Sigmoid colon (tissue), 7 donors: Measurements from ENCODE around the gene METAP1D. TPM values are rescaled to one million over a fixed set of nuclear protein-coding genes. Genes with fewer than 3 reads are reported as not detected.

Source experiments
- DNase-seq: peaks from one replicate; pipeline ENCODE4 v3.0.0-alpha.2; 2019
- H3K27ac ChIP-seq, 4 donors: fragments of 200-600 bp; sonication (generic); one replicate each; pipeline ENCODE4 v1.5.1; 2016 to 2019; ENCODE audit warnings: mild to moderate bottlenecking in 1 of 4
- H3K27me3 ChIP-seq, 3 donors: fragments of 200-600 bp; sonication (generic); one replicate each; pipeline ENCODE4 v1.5.1; 2019; ENCODE audit warnings: mild to moderate bottlenecking in 1 of 3
- H3K36me3 ChIP-seq, 4 donors: fragments of 200-600 bp; sonication (generic); one replicate each; pipeline ENCODE4 v1.5.1; 2016 to 2019
- H3K4me1 ChIP-seq, 4 donors: fragments of 200-600 bp; sonication (generic); one replicate each; pipeline ENCODE4 v1.5.1; 2017 to 2019
- H3K4me3 ChIP-seq, 4 donors: fragments of 200-600 bp; sonication (generic); one replicate each; pipeline ENCODE4 v1.5.1; 2017 to 2019; ENCODE audit warnings: mild to moderate bottlenecking in 2 of 4, moderate library complexity in 1 of 4
- H3K9me3 ChIP-seq, 4 donors: fragments of 200-600 bp in 3 of 4; sonication (generic) in 3 of 4; one replicate each; pipeline versions ENCODE4 v1.5.1 to v1.6.1; 2013 to 2019
- CTCF ChIP-seq, 4 experiments: fragments of 450-650 bp in 3 of 4; fragments of 200-600 bp in 1 of 4; IDR thresholded peaks; one replicate each; pipeline ENCODE4 v1.5.1; 2016 to 2019; ENCODE audit warnings: antibody characterized with exemption in 4 of 4, mild to moderate bottlenecking in 3 of 4, moderate library complexity in 2 of 4
- EP300 ChIP-seq, 4 donors: sonication (generic); formaldehyde crosslinking; IDR thresholded peaks; one replicate each; pipeline ENCODE4 v1.6.1; 2017; ENCODE audit warnings: antibody characterized with exemption in 4 of 4
- POLR2A ChIP-seq, 2 donors: fragments of 450-650 bp; IDR thresholded peaks; one replicate each; pipeline ENCODE4 v1.6.1; 2016; ENCODE audit warnings: antibody characterized with exemption in 2 of 2, mild to moderate bottlenecking in 2 of 2, moderate library complexity in 2 of 2
- POLR2AphosphoS5 ChIP-seq, 4 donors: sonication (generic); formaldehyde crosslinking; IDR thresholded peaks; one replicate each; pipeline ENCODE4 v1.6.1; 2017; ENCODE audit warnings: antibody characterized with exemption in 4 of 4
- WGBS, 2 donors: extraction: QIAGEN DNeasy Blood & Tissue Kit; methylation state at CpG; one replicate each; pipeline ENCODE4 v1.1.7; 2013; 5-methylcytosine and 5-hydroxymethylcytosine counted together
- intact Hi-C: fragments of 100-400 bp; cut with DNase I; formaldehyde crosslinking; loops from one replicate; pipeline ENCODE4 v1.15.1; 2023
- polyA plus RNA-seq, 3 donors: library from polyadenylated mRNA; stranded (reverse); fragments of 200-250 nt; gene quantifications; one replicate each; pipeline ENCODE4 v1.2.3, GENCODE V29; 2013
- total RNA-seq, 4 donors: library from RNA; depleted of rRNA; stranded (reverse); fragments of >200 nt; gene quantifications; one replicate each; pipeline ENCODE4 v1.1.0, GENCODE V29; 2016
- donor health status: healthy with polysubstance abuse.
- donor health status: Bipolar disorder and iron deficiency.
- donor health status: healthy.

Gene METAP1D
- total and polyA plus RNA-seq, 7 donors = 0.60 to 14.4 (median 7.8) TPM

GRCh38 chr2:171964308-171964707 is 35.4 kb upstream of the METAP1D start:
- WGBS, 2 donors = 69 to 88% methylated on average over 2 of the region's 2 CpGs
- no peak overlapping the region for H3K27ac ChIP-seq
- H3K9me3 ChIP-seq = no peaks in the 10 kb centered on the region
- H3K4me3 ChIP-seq = no peak overlapping the region
- H3K36me3 ChIP-seq = peaks cover 0 to 37% (median 4%) of the 10 kb centered on the region in 4 donors
- TF ChIP-seq CTCF (IDR thresholded peaks at IDR 0.05) (no peak), EP300 (IDR thresholded peaks at IDR 0.05) (no peak), POLR2AphosphoS5 (IDR thresholded peaks at IDR 0.05) (no peak), POLR2A (IDR thresholded peaks at IDR 0.05) (no peak)
- DNase-seq = no peak
- H3K4me1 ChIP-seq = peaks cover 0 to 10% (median 7%) of the 10 kb centered on the region in 4 donors
- intact Hi-C loops = no loop called here
- no peaks in the 10 kb centered on the region for H3K27me3 ChIP-seq

GRCh38 chr2:171965238-171965637 is 34.5 kb upstream of the METAP1D start:
- H3K4me3 ChIP-seq = no peak overlapping the region
- no peaks in the 10 kb centered on the region for H3K27me3 ChIP-seq
- H3K9me3 ChIP-seq = no peaks in the 10 kb centered on the region
- intact Hi-C loops = no loop called here
- peaks cover 0 to 2% (median 1%) of the 10 kb centered on the region in 4 donors for H3K4me1 ChIP-seq
- H3K27ac ChIP-seq = no peak overlapping the region
- no peak for TF ChIP-seq POLR2AphosphoS5 (IDR thresholded peaks at IDR 0.05)
- no peak for TF ChIP-seq POLR2A (IDR thresholded peaks at IDR 0.05)
- TF ChIP-seq CTCF (IDR thresholded peaks at IDR 0.05) = no peak
- TF ChIP-seq EP300 (IDR thresholded peaks at IDR 0.05) = no peak
- 92 to 93% methylated on average over 3 of the region's 3 CpGs for WGBS, 2 donors
- H3K36me3 ChIP-seq = peaks cover 0 to 37% (median 4%) of the 10 kb centered on the region in 4 donors
- no peak for DNase-seq

GRCh38 chr2:171965661-171966060 is 34.1 kb upstream of the METAP1D start:
- no peaks in the 10 kb centered on the region for H3K4me1 ChIP-seq
- TF ChIP-seq EP300 (IDR thresholded peaks at IDR 0.05) (no peak), POLR2AphosphoS5 (IDR thresholded peaks at IDR 0.05) (no peak), POLR2A (IDR thresholded peaks at IDR 0.05) (no peak), CTCF (IDR thresholded peaks at IDR 0.05) (no peak)
- peaks cover 0 to 37% (median 4%) of the 10 kb centered on the region in 4 donors for H3K36me3 ChIP-seq
- 84 to 96% methylated on average over 3 of the region's 3 CpGs for WGBS, 2 donors
- no peaks in the 10 kb centered on the region for H3K9me3 ChIP-seq
- intact Hi-C loops = no loop called here
- no peaks in the 10 kb centered on the region for H3K27me3 ChIP-seq
- no peak overlapping the region for H3K4me3 ChIP-seq
- no peak overlapping the region for H3K27ac ChIP-seq
- DNase-seq = no peak

- DNase-seq = no peak
- 96% methylated on average over 8 of the region's 8 CpGs for WGBS, 2 donors
- no peaks in the 10 kb centered on the region for H3K9me3 ChIP-seq
- H3K4me3 ChIP-seq = no peak overlapping the region
- H3K36me3 ChIP-seq = peaks cover 0 to 37% (median 4%) of the 10 kb centered on the region in 4 donors
- intact Hi-C loops = no loop called here
- no peaks in the 10 kb centered on the region for H3K27me3 ChIP-seq
- H3K27ac ChIP-seq = no peak overlapping the region
- no peaks in the 10 kb centered on the region for H3K4me1 ChIP-seq
- no peak for TF ChIP-seq POLR2A (IDR thresholded peaks at IDR 0.05)
These were observed 33.5 kb upstream of the METAP1D start for GRCh38 chr2:171966235-171966634.

- intact Hi-C loops = no loop called here
- Histone ChIP-seq H3K27ac (no peak overlapping the region), H3K9me3 (no peaks in the 10 kb centered on the region), H3K4me1 (no peaks in the 10 kb centered on the region), H3K27me3 (no peaks in the 10 kb centered on the region), H3K36me3 (peaks cover 0 to 39% (median 4%) of the 10 kb centered on the region in 4 donors), H3K4me3 (no peak overlapping the region)
- DNase-seq = no peak
- TF ChIP-seq EP300 (IDR thresholded peaks at IDR 0.05) = no peak
- TF ChIP-seq CTCF (IDR thresholded peaks at IDR 0.05) = no peak
- no peak for TF ChIP-seq POLR2A (IDR thresholded peaks at IDR 0.05)
- no peak for TF ChIP-seq POLR2AphosphoS5 (IDR thresholded peaks at IDR 0.05)
These were observed 33.1 kb upstream of the METAP1D start for GRCh38 chr2:171966688-171967087.
